BJ (cell line): ENCODE data around the gene ASCC3. TPM values are rescaled to one million over a fixed set of nuclear protein-coding genes. Genes with fewer than 3 reads are reported as not detected.

ENCODE experiments used
- CTCF ChIA-PET: fragments of 350-600 bp; formaldehyde crosslinking; extraction: SDS; loops from one replicate; lab custom pipeline; 2021; ENCODE audit warnings: antibody characterized with exemption, inconsistent platforms; lab: Yijun Ruan, JAX
- POLR2A ChIA-PET: fragments of 300-600 bp; sonication (Branson Sonifier 250); formaldehyde crosslinking; extraction: SDS; loops from one replicate; lab custom pipeline; 2021; ENCODE audit warnings: antibody characterized with exemption; lab: Charles Lee
- DNase-seq: peaks from one replicate; pipeline ENCODE4 v3.0.0-alpha.2; 2011; ENCODE audit warnings: low read depth
- H3K27me3 ChIP-seq: 2 replicates; pipeline ENCODE4 v1.6.0; 2011; ENCODE audit warnings: low read length; ENCODE audit not compliant: control insufficient read depth, insufficient read depth
- H3K36me3 ChIP-seq: 2 replicates; pipeline ENCODE4 v1.5.1; 2011; ENCODE audit warnings: low read length; ENCODE audit not compliant: control insufficient read depth, insufficient read depth
- H3K4me3 ChIP-seq: 2 replicates; pipeline ENCODE4 v1.5.1; 2011; ENCODE audit warnings: low read depth, mild to moderate bottlenecking, control low read depth, low read length
- polyA plus RNA-seq: library from polyadenylated mRNA; depleted of rRNA; stranded (reverse); fragments of >200 nt; gene quantifications from 2 replicates; pipeline ENCODE4 v1.2.3, GENCODE V29; 2011
- TF ChIP-seq, protein P1 (sequence below): IDR thresholded peaks from 2 replicates; pipeline ENCODE4 v1.5.1; 2011; ENCODE audit warnings: low read depth, mild to moderate bottlenecking, control low read depth, inconsistent platforms, low read length, moderate library complexity; ENCODE audit not compliant: insufficient read depth

Gene ASCC3
- polyA plus RNA-seq, 1 experiment = 30.4 TPM

DNA sequence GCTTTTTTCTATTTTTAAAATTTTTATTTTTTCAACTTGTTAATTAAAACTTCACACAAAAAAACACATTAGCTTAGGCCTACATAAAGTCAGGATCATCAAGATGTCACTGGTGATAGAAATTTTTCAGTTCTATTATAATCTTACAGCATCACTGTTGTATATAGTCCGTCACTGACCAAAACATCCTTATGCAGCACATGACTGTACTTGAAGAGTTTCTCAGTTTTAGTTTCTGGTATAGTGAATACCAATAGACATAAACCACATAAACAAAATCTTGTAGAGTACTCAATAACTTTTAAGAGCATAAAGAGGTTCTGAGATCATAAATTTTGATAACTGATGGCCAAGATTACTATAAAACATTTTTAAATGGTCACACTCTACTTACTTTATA is 71.8 kb downstream of the ASCC3 start:
- CTCF ChIA-PET = interaction anchor here (0.7 kb wide), 1 partner anchor 787 kb away, joined by 3 read pairs; no protein-coding TSS in a partner anchor
- no peaks in the 10 kb centered on the region for H3K27me3 ChIP-seq
- POLR2A ChIA-PET = no interaction called here
- no peak overlapping the region for H3K4me3 ChIP-seq
- no peaks in the 10 kb centered on the region for H3K36me3 ChIP-seq
- TF ChIP-seq, protein P1, sequence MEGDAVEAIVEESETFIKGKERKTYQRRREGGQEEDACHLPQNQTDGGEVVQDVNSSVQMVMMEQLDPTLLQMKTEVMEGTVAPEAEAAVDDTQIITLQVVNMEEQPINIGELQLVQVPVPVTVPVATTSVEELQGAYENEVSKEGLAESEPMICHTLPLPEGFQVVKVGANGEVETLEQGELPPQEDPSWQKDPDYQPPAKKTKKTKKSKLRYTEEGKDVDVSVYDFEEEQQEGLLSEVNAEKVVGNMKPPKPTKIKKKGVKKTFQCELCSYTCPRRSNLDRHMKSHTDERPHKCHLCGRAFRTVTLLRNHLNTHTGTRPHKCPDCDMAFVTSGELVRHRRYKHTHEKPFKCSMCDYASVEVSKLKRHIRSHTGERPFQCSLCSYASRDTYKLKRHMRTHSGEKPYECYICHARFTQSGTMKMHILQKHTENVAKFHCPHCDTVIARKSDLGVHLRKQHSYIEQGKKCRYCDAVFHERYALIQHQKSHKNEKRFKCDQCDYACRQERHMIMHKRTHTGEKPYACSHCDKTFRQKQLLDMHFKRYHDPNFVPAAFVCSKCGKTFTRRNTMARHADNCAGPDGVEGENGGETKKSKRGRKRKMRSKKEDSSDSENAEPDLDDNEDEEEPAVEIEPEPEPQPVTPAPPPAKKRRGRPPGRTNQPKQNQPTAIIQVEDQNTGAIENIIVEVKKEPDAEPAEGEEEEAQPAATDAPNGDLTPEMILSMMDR = no peak
- no peak for DNase-seq

DNA sequence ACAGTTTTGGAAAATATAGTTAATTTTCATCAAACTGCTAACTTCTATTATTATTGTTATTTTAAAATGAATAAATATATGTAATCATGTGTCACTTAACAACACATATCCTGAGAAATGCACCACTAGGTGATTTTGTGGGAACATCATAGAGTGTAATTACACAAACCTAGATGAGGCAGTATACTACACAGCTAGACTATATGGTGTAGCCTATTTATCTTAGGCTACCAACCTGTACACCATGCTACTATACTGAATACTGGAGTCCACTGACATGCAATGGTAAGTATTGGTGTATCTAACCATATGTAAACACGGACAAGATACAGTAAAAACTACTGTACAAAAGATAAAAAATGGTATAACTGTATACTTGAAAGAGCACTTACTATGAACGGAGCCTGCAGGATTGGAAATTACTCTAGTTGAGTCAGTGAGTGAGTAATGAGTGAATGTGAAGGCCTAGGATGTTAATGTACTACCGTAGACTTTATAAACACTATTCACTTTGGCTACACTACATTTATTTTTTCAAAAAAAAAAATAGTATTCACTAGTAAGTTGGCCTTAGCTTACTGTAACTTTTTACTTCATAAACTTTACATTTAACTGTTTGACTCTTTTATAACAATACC is 72.4 kb downstream of the ASCC3 start:
- Histone ChIP-seq H3K36me3 (no peaks in the 10 kb centered on the region), H3K27me3 (no peaks in the 10 kb centered on the region), H3K4me3 (no peak overlapping the region)
- ChIA-PET CTCF (interaction anchor here (0.7 kb wide), 1 partner anchor 786 kb away, joined by 3 read pairs; no protein-coding TSS in a partner anchor), POLR2A (no interaction called here)
- DNase-seq = no peak
- TF ChIP-seq, protein P1 = no peak

- no peak for DNase-seq
- CTCF ChIA-PET = no interaction called here
- Histone ChIP-seq H3K4me3 (no peak overlapping the region), H3K36me3 (no peaks in the 10 kb centered on the region), H3K27me3 (no peaks in the 10 kb centered on the region)
- POLR2A ChIA-PET = no interaction called here
- TF ChIP-seq, protein P1 = no peak
Observed at GRCh38 chr6:100806296-100806695, 74.8 kb downstream of the ASCC3 start.

DNA sequence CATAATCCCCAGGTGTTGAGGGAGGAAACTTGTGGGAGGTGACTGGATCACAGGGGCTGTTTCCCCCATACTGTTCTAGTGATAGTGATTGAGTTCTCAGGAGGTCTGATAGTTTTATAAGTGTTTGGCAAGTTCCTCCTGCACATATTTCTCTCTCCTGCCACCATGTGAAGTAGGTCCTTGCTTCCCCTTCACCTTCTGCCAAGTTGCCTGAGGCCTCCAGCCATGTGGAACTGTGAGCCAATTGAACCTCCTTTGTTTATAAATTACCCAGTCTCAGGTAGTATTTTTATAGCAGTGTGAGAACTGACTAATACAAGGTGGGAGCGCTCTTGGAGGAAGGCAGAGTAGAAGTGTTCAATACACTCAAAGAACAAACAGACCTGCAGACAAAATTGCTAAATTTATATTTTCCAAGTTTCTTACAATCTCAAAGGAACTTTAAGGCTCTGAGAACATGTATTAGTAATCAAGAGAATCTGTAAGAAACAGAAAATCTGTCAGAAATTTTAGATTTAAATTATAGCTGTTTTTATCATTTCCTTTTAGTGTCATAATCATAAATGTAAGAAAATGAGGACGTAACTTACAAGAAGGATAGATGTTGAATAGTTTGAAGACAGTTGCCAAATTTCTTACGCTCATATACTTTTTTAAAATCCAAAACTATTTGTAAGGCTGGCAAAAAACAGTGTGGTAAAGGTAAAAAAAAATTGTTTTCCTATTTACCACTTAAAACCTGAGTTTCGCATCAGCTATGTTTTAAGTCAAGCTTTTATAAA is 77.7 kb downstream of the ASCC3 start:
- DNase-seq = no peak
- TF ChIP-seq, protein P1 = no peak
- POLR2A ChIA-PET = no interaction called here
- CTCF ChIA-PET = interaction anchor here (1.1 kb wide), 1 partner anchor 12 kb away, joined by 3 read pairs; no protein-coding TSS in a partner anchor
- no peaks in the 10 kb centered on the region for H3K27me3 ChIP-seq
- H3K4me3 ChIP-seq = no peak overlapping the region
- no peaks in the 10 kb centered on the region for H3K36me3 ChIP-seq

DNA sequence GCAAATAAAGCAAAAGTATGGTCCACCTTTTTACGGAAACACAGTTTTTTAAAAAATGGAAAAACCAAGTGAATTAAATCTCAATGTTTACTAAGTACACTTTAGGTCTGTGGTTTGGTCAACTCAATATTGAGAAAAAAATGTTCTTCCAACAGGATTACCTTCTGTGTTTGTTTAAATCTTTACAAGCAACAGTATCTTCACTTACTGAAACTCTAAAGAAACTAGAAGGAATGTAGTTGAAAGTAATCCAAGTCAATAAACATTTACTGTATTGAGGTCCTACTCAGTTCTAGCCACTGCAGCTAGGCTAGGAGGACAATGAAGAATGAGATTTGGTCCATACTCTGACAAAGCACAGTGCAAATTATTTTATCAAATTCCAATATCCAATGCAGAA is 80.1 kb downstream of the ASCC3 start:
- POLR2A ChIA-PET = no interaction called here
- Histone ChIP-seq H3K36me3 (no peaks in the 10 kb centered on the region), H3K27me3 (no peaks in the 10 kb centered on the region), H3K4me3 (no peak overlapping the region)
- no peak for DNase-seq
- TF ChIP-seq, protein P1 = no peak
- CTCF ChIA-PET = no interaction called here
